DMS53 treated with DMSO at 0.1 percent for 48 hours (cell line): ENCODE data around the gene KHSRP.

Source experiments
- DNase-seq: peaks from one replicate; lab custom pipeline; 2025; ENCODE audit not compliant: unreplicated experiment; lab: John Stamatoyannopoulos, UW

Gene KHSRP

DNA sequence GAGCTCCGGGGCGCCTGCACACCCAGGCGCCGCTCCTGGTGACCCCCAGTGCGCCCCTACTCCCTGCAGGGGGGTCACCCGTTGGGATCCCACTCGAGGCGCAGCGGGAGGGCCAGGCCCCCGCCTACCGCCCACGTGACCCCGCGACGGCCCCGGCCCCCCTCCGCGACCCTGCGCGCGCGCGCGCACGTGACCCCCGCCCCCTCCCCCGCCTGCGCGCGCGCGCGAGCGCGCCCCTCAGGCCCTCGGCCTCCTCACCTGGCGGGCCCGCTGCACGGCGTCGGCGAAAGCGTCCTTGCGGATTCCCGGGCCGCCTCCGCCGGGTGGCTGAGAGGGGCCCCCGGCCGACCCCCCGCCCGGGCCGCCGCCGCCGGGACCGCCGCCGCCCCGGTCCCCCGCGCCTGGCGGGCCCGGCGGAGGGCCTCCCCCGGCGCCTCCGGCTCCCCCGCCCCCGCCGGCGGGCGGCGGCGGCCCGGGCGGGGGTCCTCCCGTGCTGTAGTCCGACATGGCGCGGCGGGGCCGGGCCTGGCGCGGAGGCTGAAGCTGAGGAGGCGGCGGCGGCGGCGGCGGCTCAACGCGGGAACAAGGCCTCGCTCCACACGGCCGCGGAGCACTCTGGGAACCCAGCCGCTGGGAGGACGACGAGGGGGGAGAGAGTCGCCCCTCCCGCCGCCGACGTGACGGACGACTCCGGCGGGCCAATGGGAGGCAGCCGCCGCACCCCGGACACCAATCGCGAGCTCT is at the start of gene KHSRP:
TSS of gene KHSRP (minus strand) at position 617 of the 744 bp plus-strand sequence. CDS start at position 507, 110 bp downstream.
- DNase-seq: no peak

- no peak for DNase-seq
Observed at GRCh38 chr19:6473647-6474046, 49.0 kb upstream of the KHSRP start.

DNA sequence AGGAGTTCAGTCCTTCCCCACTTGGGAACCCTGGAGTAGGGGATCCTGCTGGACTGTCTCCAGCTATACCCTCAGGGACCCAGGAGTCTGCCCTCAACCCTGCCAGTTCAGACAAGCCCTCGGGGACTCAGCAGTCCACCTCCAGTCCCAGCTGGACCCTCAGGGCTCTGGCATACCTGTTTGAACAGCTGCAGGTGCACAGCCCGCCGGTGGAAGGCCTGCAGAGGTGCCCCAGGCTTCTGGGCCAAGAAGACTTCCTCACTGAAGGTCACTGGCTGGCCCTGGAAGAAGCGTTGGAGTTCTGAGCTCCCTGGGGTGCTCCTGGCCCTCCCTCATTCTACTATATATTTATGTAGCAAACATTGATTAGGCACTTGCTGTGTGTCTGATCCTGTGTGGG is 48.1 kb upstream of the KHSRP start:
- no peak for DNase-seq

DNA sequence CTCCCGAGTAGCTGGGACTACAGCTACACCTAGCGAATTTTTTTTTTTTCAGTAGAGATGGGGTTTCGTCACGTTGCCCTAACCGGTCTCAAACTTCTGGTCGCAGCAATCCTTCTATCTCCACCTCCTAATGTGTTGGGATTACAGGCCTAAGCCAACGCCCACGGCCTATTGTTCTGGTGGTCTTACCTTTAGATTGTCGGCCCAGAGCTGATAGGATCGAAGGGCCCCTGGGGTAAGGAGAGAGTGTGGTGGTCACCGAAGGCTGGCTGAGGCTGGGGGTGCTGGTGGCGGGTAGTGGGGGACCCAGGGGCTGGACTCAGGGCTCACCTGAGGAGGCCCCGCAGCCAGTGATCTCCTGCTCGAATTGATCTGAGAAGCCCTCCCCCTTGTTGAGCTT is 46.5 kb upstream of the KHSRP start:
- no peak for DNase-seq

DNA sequence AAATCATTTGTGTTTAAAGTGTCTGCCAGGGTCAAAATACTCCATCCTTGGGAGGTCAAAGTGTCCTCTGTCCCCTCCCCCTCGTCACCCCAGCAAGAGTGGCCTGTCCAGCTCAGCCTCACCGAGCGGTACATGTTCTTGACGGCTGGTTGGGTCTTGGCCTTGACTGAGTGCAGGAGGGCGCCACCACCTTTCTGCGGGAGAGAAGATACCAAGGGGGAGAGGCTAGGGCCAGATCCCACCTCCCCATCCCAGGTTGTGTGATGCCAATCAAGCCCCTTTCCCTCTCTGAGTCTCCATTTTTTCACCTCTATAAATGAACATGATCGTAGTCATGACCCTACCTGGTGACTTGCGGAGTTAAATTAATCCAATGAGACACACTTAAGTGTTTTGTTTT is 45.6 kb upstream of the KHSRP start:
- DNase-seq: no peak

GRCh38 chr19:6467384-6467783 is 42.8 kb upstream of the KHSRP start:
- no peak for DNase-seq

- DNase-seq: no peak
Observed at GRCh38 chr19:6466526-6467248, 42.1 kb upstream of the KHSRP start.

DNA sequence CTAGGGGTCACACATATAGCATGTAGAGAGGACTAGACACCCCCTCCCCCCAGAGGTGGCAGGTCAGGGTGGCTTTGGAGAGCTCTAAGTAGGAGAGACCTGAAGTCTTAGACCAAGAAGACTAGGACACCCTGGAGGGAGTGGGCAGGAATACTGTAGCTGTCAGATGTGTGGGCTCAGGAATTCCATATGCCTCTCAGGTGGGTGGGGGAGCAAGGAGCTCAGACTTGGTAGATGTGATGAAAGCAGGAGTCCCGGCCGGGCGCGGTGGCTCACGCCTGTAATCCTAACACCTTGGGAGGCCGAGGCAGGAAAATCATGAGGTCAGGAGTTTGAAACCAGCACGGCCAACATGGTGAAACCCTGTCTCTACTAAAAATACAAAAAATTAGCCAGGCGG is 41.1 kb upstream of the KHSRP start:
- no peak for DNase-seq

- no peak for DNase-seq
Observed at GRCh38 chr19:6465006-6465405, 40.4 kb upstream of the KHSRP start.

DNA sequence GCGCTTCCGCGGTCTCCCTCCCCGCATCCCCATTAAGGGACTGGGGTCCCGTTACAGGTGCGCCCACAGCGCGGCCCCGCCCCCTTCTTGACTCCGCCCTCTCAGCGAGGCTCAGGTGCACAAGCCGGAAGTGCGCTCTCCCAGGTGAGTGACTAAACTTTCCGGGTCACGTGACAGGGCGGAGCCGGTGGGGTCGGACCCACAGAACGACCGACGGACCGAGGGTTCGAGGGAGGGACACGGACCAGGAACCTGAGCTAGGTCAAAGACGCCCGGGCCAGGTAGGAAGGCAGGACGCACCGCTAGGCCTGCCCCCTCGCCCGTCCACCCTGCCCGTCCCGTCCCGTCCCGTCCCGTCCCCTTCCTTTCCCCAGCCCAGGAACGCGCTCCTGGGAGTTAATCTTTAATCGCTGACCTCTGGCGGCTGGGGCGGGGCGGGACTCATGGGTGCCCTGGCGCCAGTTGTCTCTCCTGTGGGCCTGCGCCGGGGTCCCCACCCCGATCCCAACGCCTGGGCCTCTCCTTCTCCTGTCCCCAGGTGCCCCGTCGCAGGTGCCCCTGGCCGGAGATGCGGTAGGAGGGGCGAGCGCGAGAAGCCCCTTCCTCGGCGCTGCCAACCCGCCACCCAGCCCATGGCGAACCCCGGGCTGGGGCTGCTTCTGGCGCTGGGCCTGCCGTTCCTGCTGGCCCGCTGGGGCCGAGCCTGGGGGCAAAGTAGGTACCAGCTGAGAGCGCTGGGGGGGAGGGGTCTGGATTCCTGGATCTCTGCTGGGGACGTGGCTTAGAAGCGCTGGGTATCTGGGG is 39.7 kb upstream of the KHSRP start, which contains the start of gene CRB3:
TSS of gene CRB3 (plus strand) at position 202 of the 804 bp plus-strand sequence. CDS start at position 633, 431 bp downstream.
- peak; percentile 70 for DNase-seq

DNA sequence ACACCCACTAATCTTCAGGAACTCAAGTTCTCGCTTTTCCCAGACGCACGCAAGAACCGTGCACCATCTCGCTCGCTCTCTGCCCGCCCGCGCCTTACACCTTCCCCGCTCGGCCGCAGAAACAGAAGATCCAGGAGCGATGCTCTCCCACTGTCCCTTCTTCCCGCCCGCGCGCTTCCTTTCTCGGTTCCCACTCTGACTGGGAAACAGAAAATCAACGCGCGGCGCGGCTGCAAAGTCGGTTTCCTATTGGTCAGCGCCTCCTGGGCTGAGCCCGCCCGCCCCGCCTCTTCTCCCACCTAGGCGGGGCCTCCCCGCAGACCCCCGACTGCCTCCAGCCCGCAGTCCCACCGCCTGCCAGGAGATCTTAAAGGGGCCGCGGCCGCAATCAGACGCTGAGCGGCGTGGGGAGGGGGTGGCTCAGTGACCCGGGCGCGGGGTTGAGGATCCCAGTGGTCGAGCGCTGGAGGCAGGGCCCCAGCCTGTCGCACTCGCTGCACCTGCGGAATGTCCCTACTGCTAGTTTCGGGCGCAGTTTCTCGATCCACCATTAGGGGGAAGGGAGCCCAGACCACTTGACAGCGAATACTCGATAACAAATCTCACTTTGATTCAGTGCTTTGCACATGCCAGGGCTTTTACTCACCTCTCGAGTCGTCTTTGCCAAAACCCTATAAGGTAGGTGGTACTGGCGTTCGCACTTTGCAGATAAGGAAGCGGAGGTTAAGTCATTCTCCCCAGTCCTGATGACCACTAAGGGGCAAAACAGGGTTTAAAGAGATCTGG is 35.7 kb upstream of the KHSRP start:
- DNase-seq: peak; percentile 84

- DNase-seq: peak; percentile 34
Observed at GRCh38 chr19:6459262-6460098, 34.9 kb upstream of the KHSRP start, which contains the start of gene SLC25A23. Gene SLC25A23 (minus strand): TSS chr19:6459792. CDS start chr19:6459628, 164 bp downstream.

DNA sequence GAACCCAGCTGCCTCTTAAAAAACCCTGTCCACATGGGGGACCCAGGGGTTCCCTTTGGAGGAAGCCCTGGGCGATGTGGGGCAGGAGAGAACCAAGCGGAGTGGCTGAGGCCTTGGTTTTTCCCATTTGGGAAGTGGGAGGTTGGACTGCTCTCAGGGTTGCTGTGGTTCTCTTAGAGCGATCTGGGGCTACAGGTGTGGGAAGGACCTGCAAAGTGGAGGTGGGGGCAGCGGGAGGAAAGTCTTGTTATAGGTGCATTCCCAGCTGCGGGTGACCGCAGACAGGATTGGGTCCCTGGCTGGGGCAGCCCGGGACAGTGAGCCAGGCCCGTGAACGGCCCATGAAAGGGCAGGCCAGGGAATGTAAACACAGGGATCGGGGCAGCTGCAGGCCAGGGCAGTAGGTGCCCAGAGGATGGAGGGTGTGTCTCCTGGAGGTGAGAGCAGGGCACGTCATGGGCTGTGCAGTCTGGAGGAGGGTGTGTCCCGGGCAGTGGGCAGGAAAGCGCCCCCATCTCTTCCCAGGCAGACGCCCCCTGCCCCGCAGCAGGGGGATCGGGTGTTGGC is 34.2 kb upstream of the KHSRP start:
- no peak for DNase-seq

GRCh38 chr19:6457958-6458694 is 33.5 kb upstream of the KHSRP start:
- no peak for DNase-seq

GRCh38 chr19:6455924-6456323 is 31.3 kb upstream of the KHSRP start:
- DNase-seq: no peak

- DNase-seq: no peak
Observed at GRCh38 chr19:6453951-6454565, 29.4 kb upstream of the KHSRP start.

GRCh38 chr19:6452899-6453298 is 28.3 kb upstream of the KHSRP start:
- DNase-seq: no peak

DNA sequence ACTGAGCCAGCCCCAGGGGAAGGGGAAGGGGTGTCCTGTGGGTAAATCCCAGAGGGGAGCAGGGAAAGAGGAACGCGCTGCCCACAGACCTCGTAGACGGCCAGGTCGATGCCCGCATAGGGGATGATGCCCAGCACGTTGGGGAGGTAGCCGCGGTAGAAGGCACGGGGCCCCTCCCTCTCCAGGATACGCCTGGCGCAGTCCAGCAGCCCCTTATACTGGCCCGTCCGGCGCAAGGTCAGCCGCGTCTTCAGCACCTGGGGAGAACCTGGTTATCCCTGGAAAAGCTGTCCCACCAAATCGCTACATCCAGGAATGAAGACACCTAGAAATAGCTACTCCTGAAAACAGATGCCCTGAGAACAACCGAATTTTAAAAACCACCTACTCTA is 27.6 kb upstream of the KHSRP start:
- no peak for DNase-seq
